MM.1S (cell line): ENCODE data around the gene FAM83G.
"Not testable (repeated sequence)": the region's sequence is repeated elsewhere in the genome, so short reads cannot be mapped to it uniquely, and the experiment has no call there.

Experiments used
- DNase-seq: peaks from one replicate; pipeline ENCODE4 v3.0.0-alpha.2; 2015
- H2AFZ ChIP-seq: fragments of 300-600 bp; sonication (generic); 2 replicates; pipeline ENCODE4 v1.6.0; 2016; ENCODE audit warnings: antibody characterized with exemption, low read length
- H3F3A ChIP-seq: fragments of 300-600 bp; sonication (generic); 2 replicates; pipeline ENCODE4 v1.6.1; 2016; ENCODE audit warnings: mild to moderate bottlenecking, antibody characterized with exemption, low read length, moderate library complexity, mixed read lengths; ENCODE audit not compliant: insufficient read depth
- H3K27ac ChIP-seq: fragments of 300-600 bp; sonication (generic); 2 replicates; pipeline ENCODE4 v1.5.1; 2016; ENCODE audit warnings: mild to moderate bottlenecking, low read length
- H3K27me3 ChIP-seq: fragments of 300-600 bp; sonication (generic); replicated peaks from 2 replicates; pipeline ENCODE4 v1.6.0; 2016; ENCODE audit warnings: low read length; ENCODE audit not compliant: insufficient read depth
- H3K36me3 ChIP-seq: fragments of 300-600 bp; sonication (generic); replicated peaks from 2 replicates; pipeline ENCODE4 v1.6.1; 2016; ENCODE audit warnings: mild to moderate bottlenecking, low read length, mixed read lengths; ENCODE audit not compliant: insufficient read depth
- H3K4me1 ChIP-seq: fragments of 300-600 bp; sonication (generic); 2 replicates; pipeline ENCODE4 v1.6.1; 2016; ENCODE audit warnings: low read length, mixed read lengths
- H3K4me2 ChIP-seq: fragments of 300-600 bp; sonication (generic); 2 replicates; pipeline ENCODE4 v1.6.0; 2016; ENCODE audit warnings: low read depth, low read length
- H3K4me3 ChIP-seq: fragments of 300-600 bp; sonication (generic); 2 replicates; pipeline ENCODE4 v1.5.1; 2016; ENCODE audit warnings: low read length, mixed read lengths
- H3K79me2 ChIP-seq: fragments of 300-600 bp; sonication (generic); 2 replicates; pipeline ENCODE4 v1.6.1; 2016; ENCODE audit warnings: mixed run types, low read length, mixed read lengths
- H3K9ac ChIP-seq: fragments of 300-600 bp; sonication (generic); 2 replicates; pipeline ENCODE4 v1.6.1; 2016; ENCODE audit warnings: low read length, mixed read lengths
- H3K9me2 ChIP-seq: fragments of 300-600 bp; sonication (generic); replicated peaks from 2 replicates; pipeline ENCODE4 v1.6.1; 2016; ENCODE audit warnings: mild to moderate bottlenecking, low read length, mixed read lengths; ENCODE audit not compliant: insufficient read depth
- H3K9me3 ChIP-seq: fragments of 300-600 bp; sonication (generic); replicated peaks from 2 replicates; pipeline ENCODE4 v1.6.1; 2016; ENCODE audit warnings: mild to moderate bottlenecking, low read length, mixed read lengths; ENCODE audit not compliant: insufficient read depth
- H4K20me1 ChIP-seq: fragments of 300-600 bp; sonication (generic); 2 replicates; pipeline ENCODE4 v1.6.1; 2016; ENCODE audit warnings: mild to moderate bottlenecking, low read length, moderate library complexity, mixed read lengths; ENCODE audit not compliant: insufficient read depth
- EZH2 ChIP-seq: fragments of 300-600 bp; sonication (generic); optimal IDR thresholded peaks from 2 replicates; pipeline ENCODE3; 2017; ENCODE audit warnings: low read depth, mild to moderate bottlenecking, antibody characterized with exemption, low read length, mixed read lengths
- EZH2phosphoT487 ChIP-seq: fragments of 300-600 bp; sonication (generic); IDR thresholded peaks from 2 replicates; pipeline ENCODE4 v1.6.1; 2018; ENCODE audit warnings: antibody characterized with exemption, low read length
- TF ChIP-seq, protein P1 (sequence below): fragments of 300-600 bp; sonication (generic); IDR thresholded peaks from 2 replicates; pipeline ENCODE4 v1.5.1; 2016; ENCODE audit warnings: antibody characterized with exemption, low read length, mixed read lengths

FAM83G gene

DNA sequence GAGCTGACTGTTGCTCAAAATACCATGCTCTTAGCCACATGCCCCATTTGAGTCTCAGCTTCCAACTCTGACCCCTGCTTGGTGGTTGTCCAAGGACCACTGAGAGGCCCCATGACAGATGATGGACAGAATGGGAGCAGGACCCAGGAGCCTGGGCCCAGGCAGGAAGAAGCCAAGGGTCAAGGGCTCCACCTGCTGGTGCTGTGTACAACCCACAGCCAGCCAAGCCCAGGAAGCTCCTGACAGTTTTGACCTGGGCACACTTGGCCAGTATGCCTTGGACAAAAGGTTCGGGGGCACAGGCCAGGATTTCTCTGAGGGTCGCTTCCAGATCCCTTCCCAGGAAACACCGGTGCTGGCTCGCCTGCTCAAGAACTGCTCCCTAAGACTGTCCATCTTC, 27.2 kb upstream of the FAM83G start:
- TF ChIP-seq, protein P1, sequence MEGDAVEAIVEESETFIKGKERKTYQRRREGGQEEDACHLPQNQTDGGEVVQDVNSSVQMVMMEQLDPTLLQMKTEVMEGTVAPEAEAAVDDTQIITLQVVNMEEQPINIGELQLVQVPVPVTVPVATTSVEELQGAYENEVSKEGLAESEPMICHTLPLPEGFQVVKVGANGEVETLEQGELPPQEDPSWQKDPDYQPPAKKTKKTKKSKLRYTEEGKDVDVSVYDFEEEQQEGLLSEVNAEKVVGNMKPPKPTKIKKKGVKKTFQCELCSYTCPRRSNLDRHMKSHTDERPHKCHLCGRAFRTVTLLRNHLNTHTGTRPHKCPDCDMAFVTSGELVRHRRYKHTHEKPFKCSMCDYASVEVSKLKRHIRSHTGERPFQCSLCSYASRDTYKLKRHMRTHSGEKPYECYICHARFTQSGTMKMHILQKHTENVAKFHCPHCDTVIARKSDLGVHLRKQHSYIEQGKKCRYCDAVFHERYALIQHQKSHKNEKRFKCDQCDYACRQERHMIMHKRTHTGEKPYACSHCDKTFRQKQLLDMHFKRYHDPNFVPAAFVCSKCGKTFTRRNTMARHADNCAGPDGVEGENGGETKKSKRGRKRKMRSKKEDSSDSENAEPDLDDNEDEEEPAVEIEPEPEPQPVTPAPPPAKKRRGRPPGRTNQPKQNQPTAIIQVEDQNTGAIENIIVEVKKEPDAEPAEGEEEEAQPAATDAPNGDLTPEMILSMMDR = peak; percentile 13; the same call in 1 of the 2 replicates
- not testable (repeated sequence) for H4K20me1 ChIP-seq, DNase-seq, H3K9me2 ChIP-seq, H3K79me2 ChIP-seq, H3K36me3 ChIP-seq, H3K9me3 ChIP-seq, H3K4me2 ChIP-seq, H3K27ac ChIP-seq, H2AFZ ChIP-seq, H3K4me1 ChIP-seq, H3K9ac ChIP-seq, H3F3A ChIP-seq, H3K27me3 ChIP-seq, H3K4me3 ChIP-seq

DNA sequence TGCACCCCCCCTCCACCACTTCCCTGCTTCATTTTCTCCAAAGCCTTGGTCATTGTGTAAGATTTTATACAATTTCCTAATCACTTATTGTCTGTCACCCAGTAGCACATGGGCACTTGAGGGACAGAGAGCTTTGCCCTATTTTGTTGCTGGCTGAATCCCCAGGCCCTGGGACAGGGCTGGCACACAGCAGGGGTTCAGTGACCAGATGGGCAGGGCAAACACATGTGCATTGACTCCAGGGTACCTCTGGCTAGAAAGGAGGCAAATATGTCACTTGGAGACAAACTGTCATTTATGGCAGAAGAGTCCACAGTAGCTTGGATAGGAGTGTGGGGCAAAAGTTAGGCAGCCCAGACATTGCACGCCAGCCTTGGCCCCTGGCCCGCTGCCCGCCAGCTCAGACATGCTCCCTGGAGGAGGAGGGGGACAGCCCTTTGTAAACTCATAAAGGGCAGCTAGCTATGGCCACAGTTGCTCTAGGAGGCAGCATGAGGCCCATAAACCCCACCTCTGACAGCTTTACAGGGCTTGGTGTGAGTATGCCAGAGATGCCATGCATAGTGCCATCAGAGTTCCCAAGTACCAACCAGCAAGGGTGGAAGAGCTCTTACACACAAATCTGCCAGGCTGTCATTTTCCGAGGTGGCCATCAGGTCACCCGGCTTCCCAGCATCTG, 26.3 kb upstream of the FAM83G start:
- H3F3A ChIP-seq, H3K9ac ChIP-seq, DNase-seq, H2AFZ ChIP-seq, H3K4me2 ChIP-seq, H3K9me2 ChIP-seq, H3K4me3 ChIP-seq, H3K27ac ChIP-seq, H3K79me2 ChIP-seq, H3K4me1 ChIP-seq, H4K20me1 ChIP-seq, H3K36me3 ChIP-seq, H3K9me3 ChIP-seq, H3K27me3 ChIP-seq: not testable (repeated sequence)

DNA sequence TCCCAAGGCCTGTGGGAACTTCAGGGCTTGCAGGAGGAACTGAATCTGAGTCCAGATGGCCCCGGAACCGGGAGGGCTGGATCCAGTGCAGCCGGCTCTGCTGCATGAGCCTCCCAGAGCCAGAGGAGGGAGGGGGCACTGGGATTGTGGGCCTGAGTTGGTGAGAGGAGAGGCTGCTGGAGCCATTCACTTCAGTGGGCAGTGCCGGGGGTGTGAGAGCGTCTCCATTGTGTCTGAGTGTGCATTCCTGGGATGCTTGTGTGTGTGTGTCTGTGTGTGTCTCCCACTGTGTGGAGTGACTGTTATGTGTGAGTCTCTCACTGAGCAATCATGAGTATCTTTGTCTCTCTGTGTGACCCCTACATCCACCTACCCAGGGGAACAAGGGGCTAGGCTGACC, 25.2 kb upstream of the FAM83G start:
- not testable (repeated sequence) for H3K4me2 ChIP-seq, H3K9ac ChIP-seq

DNA sequence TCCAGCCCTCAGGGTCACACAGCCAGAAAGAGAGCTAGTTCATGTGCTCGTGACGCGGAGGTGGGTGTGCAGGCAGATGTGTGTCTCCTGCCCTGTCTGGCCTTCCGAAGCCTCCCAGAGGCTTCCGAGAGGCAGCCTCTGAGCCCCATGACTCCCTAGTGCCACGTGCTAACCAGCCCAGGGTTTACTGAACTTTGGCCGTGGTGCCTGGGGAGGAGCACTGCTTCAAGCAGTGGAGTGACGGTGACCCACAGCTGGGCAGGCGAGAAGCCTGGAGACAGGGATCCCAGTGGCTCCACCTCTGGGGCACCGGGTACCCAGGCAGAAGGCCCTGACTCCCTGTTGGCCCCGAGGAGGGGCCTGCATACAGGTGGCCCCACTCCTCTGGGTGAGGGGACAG, 24.1 kb upstream of the FAM83G start:
- H3K9ac ChIP-seq = not testable (repeated sequence)

More for the DNA sequence above, 25.2 kb upstream of the FAM83G start:
- H2AFZ ChIP-seq, H3K79me2 ChIP-seq, H3F3A ChIP-seq, H4K20me1 ChIP-seq, H3K9me3 ChIP-seq, H3K27me3 ChIP-seq, H3K4me3 ChIP-seq, H3K36me3 ChIP-seq, DNase-seq, H3K9me2 ChIP-seq, H3K27ac ChIP-seq, H3K4me1 ChIP-seq: not testable (repeated sequence)

DNA sequence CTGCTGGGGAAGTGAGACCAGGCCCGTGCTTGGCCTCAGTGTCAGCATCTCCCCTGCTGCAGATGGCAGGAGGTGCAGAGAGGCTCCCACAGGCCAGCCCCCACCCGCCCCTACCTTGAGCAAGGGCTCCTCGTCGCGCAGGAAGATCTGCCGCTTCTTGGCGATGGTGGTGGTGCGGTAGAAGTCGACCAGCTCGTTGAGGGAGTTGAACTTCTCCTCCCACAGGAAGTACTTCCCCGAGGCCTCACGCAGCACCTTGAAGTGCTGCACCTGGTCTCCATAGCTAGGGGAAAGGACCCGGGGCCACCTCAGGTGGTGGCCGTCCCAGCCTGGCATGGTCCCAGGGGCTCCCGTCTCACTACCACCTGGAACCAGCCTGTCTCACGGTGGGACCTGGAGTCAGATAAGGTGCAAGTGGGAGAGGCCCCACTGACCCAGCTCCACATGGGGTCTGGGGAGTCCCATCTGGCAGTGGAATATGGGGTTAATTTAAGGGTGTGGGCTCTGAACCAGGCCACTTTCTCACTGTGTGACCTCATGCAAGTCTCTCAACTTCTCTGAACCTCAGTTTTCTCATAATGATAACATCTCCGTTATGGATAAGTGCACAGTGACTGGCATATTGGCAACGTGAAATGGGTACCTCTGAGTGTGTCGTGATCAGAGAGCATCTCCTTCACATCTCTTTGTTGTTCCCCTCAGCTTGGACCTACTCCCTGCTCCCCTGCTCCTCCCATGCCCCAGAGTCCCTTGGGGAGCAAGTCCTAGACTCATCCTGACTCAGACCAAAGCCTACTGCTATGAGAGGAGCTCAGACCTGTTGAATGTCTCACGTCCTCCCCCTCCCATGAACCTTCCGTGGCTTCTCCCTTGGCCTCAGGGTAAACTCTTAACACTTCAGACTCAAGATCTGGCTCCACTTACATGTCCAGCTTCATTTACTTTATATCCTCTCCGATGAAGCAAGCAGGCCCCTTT, 19.8 kb upstream of the FAM83G start:
- H3K27me3 ChIP-seq = no peaks in the 10 kb centered on the region
- H3K79me2 ChIP-seq = no peaks in the 10 kb centered on the region
- no peak overlapping the region for H3K9ac ChIP-seq
- no peak for DNase-seq
- H3K4me1 ChIP-seq = no peaks in the 10 kb centered on the region
- no peak overlapping the region for H2AFZ ChIP-seq
- no peaks in the 10 kb centered on the region for H3F3A ChIP-seq
- no peak for TF ChIP-seq EZH2
- TF ChIP-seq, protein P1 = no peak
- TF ChIP-seq EZH2phosphoT487 = no peak
- no peak overlapping the region for H3K27ac ChIP-seq
- H3K36me3 ChIP-seq = no peaks in the 10 kb centered on the region
- H3K4me3 ChIP-seq = no peak overlapping the region
- H3K4me2 ChIP-seq = no peak overlapping the region
- no peaks in the 10 kb centered on the region for H4K20me1 ChIP-seq
- H3K9me3 ChIP-seq = no peaks in the 10 kb centered on the region
- no peaks in the 10 kb centered on the region for H3K9me2 ChIP-seq

More for the DNA sequence above, 24.1 kb upstream of the FAM83G start:
- not testable (repeated sequence) for H3K4me3 ChIP-seq, H3K4me2 ChIP-seq, H3K27me3 ChIP-seq, H3K27ac ChIP-seq, H3K36me3 ChIP-seq, H3K9me2 ChIP-seq, H3K9me3 ChIP-seq, H2AFZ ChIP-seq, DNase-seq, H3K4me1 ChIP-seq, H3K79me2 ChIP-seq, H3F3A ChIP-seq, H4K20me1 ChIP-seq
